GM23248 (cell line): ENCODE results near the gene LACTBL1. TPM values are rescaled to one million over a fixed set of nuclear protein-coding genes. Genes with fewer than 3 reads are reported as not detected.

Source experiments
- DNase-seq: peaks from one replicate; pipeline ENCODE4 v3.0.0-alpha.2; 2015
- H2AFZ ChIP-seq: fragments of 200-600 bp; sonication (generic); 2 replicates; pipeline ENCODE4 v1.6.1; 2016; ENCODE audit warnings: antibody characterized with exemption
- H3F3A ChIP-seq: fragments of 200-600 bp; sonication (generic); 2 replicates; pipeline ENCODE4 v1.6.1; 2016; ENCODE audit warnings: mild to moderate bottlenecking, antibody characterized with exemption, mixed run types; ENCODE audit not compliant: insufficient read depth
- H3K27ac ChIP-seq: fragments of 200-600 bp; sonication (generic); 2 replicates; pipeline ENCODE4 v1.5.1; 2016; ENCODE audit warnings: mild to moderate bottlenecking
- H3K27me3 ChIP-seq: fragments of 200-600 bp; sonication (generic); replicated peaks from 2 replicates; pipeline ENCODE4 v1.6.1; 2016; ENCODE audit warnings: mild to moderate bottlenecking; ENCODE audit not compliant: insufficient read depth
- H3K36me3 ChIP-seq: fragments of 200-600 bp; sonication (generic); 2 replicates; pipeline ENCODE4 v1.6.1; 2016; ENCODE audit warnings: low read depth, mild to moderate bottlenecking
- H3K4me1 ChIP-seq: fragments of 200-600 bp; sonication (generic); 2 replicates; pipeline ENCODE4 v1.6.1; 2016; ENCODE audit warnings: mild to moderate bottlenecking; ENCODE audit not compliant: insufficient read depth
- H3K4me2 ChIP-seq: fragments of 200-600 bp; sonication (generic); one replicate; pipeline ENCODE4 v1.6.1; 2016; ENCODE audit warnings: mild to moderate bottlenecking; ENCODE audit not compliant: unreplicated experiment
- H3K4me3 ChIP-seq: fragments of 200-600 bp; sonication (generic); 2 replicates; pipeline ENCODE4 v1.5.1; 2016; ENCODE audit warnings: mild to moderate bottlenecking
- H3K79me2 ChIP-seq: fragments of 200-600 bp; sonication (generic); 2 replicates; pipeline ENCODE4 v1.6.1; 2016; ENCODE audit warnings: mild to moderate bottlenecking; ENCODE audit not compliant: insufficient read depth
- H3K9ac ChIP-seq: fragments of 200-600 bp; sonication (generic); 2 replicates; pipeline ENCODE4 v1.6.1; 2016; ENCODE audit warnings: mild to moderate bottlenecking
- H3K9me2 ChIP-seq: fragments of 200-600 bp; sonication (generic); 2 replicates; pipeline ENCODE4 v1.6.1; 2016; ENCODE audit warnings: mixed run types, mild to moderate bottlenecking, moderate library complexity; ENCODE audit not compliant: insufficient read depth
- H3K9me3 ChIP-seq: fragments of 200-600 bp; sonication (generic); one replicate; pipeline ENCODE4 v1.6.1; 2017; ENCODE audit warnings: low read depth
- H4K20me1 ChIP-seq: fragments of 200-600 bp; sonication (generic); 2 replicates; pipeline ENCODE4 v1.6.0; 2016; ENCODE audit not compliant: insufficient read depth
- EZH2 ChIP-seq: fragments of 200-600 bp; sonication (generic); IDR thresholded peaks from 2 replicates; pipeline ENCODE4 v1.6.1; 2018; ENCODE audit warnings: antibody characterized with exemption, mild to moderate bottlenecking; ENCODE audit not compliant: insufficient read depth, poor library complexity, severe bottlenecking
- EZH2phosphoT487 ChIP-seq: fragments of 200-600 bp; sonication (generic); IDR thresholded peaks from 2 replicates; pipeline ENCODE4 v1.6.1; 2018; ENCODE audit warnings: antibody characterized with exemption, moderate library complexity, mild to moderate bottlenecking, low read depth; ENCODE audit not compliant: insufficient read depth
- WGBS, 2 experiments: methylation state at CpG; one replicate each; pipeline ENCODE4 v1.1.6; 2015 to 2017; ENCODE audit warnings: low lambda C conversion rate in 2 of 2, low coverage in 1 of 2; ENCODE audit errors: missing lambda C conversion rate in 2 of 2; 5-methylcytosine and 5-hydroxymethylcytosine counted together
- in situ Hi-C: fragments of 300-500 bp; cut with MboI; formaldehyde crosslinking; loops from 2 replicates; pipeline ENCODE4 v1.15.0; 2020
- polyA plus RNA-seq: library from polyadenylated mRNA; unstranded; fragments of >200 nt; fragmentation: Nextera tagmentation; extraction: Ambion mirVana; gene quantifications from 2 replicates; pipeline ENCODE4 v1.2.1, GENCODE V29; 2016
- total RNA-seq: library from RNA; depleted of rRNA; stranded (reverse); fragments of >200 nt; shearing (Covaris generic); gene quantifications from 2 replicates; pipeline ENCODE4 v1.2.3, GENCODE V29; 2014

The LACTBL1 gene
- total and polyA plus RNA-seq, 2 experiments from 2014 or later: not detected

DNA sequence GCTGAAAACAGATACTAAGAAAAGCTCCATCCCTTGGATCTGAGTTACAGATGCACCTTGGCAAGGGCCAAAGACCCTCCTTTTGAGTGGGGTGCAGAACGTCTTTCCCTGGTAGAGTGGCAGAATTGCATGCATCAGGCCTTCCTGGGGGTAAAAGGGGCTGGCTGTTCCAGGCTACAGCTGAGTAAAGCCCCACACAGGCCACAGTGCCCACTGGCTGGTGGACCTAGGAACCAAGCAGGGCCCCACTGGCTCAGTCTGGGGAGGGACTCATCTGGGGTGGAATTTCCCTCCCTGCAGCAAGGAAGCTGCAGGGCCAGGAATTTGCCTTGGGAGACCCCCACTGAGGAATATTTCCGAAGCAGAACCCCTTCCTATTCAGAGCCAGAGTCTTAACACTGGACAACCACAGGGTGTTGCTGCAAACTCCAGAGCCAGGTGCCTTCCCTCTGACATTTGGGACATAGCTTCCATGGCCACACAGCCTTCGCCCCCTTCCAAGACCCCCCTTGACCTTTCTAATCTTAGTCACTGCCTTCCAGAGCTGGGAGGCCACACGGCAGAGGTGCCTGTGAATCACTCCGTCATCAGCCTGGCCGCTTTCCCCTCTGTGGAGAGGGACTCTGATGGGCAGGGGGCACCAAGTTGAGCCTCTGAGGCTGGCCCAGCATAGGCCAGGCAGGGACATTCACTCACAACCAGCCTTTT lies 52.5 kb downstream of the LACTBL1 start:
- Histone ChIP-seq H3K4me1 (peaks cover 3% of the 10 kb centered on the region; the same call in 1 of the 2 replicates), H3K4me2 (no peak overlapping the region), H3K9ac (no peak overlapping the region), H3K9me3 (no peaks in the 10 kb centered on the region), H3K27ac (no peak overlapping the region), H3K4me3 (no peak overlapping the region), H3K27me3 (no peaks in the 10 kb centered on the region), H3K36me3 (no peaks in the 10 kb centered on the region), H4K20me1 (no peaks in the 10 kb centered on the region), H3F3A (no peaks in the 10 kb centered on the region), H2AFZ (no peak overlapping the region), H3K9me2 (no peaks in the 10 kb centered on the region), H3K79me2 (no peaks in the 10 kb centered on the region)
- no peak for DNase-seq
- TF ChIP-seq EZH2phosphoT487: no peak
- TF ChIP-seq EZH2: no peak
- in situ Hi-C loops: no loop called here
- 77 to 82% methylated on average over 6 of the region's 6 CpGs for WGBS, 2 experiments

DNA sequence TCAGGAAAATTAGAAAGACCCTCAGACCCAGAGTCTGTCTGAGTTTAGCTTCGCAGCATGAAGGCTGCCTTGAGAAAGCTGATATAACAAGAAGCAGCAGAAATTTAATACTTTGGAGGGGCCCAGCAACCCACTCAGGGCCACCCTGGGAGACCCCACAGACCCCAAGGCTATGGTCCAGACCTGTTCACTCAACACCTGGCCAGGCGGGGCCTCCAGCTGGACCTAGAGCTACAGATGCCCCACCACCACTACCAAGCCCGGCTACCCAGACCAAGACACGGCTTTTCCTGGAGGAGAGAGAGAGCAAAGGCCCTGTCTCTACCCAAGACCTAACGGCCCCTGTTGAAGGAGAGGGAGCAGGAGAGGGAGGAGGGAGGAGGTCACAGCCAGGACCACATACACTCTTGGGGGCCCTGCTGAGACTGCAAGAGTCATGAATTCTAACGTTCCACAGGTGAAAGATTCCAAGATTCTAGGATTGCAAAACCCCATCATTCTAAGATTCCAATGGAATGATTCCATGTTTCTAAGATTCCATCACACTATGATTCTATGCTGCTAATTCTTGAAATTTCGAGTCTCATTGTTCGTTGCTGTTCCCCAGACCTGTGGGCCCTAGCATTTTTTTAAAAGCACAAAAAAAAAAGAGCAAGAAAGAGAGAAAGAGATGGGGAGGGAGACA lies 53.2 kb downstream of the LACTBL1 start:
- DNase-seq: peak; percentile 24
- Histone ChIP-seq H3K79me2 (no peaks in the 10 kb centered on the region), H3F3A (no peaks in the 10 kb centered on the region), H3K9me3 (no peaks in the 10 kb centered on the region), H3K4me3 (no peak overlapping the region), H3K9me2 (no peaks in the 10 kb centered on the region), H3K27ac (no peak overlapping the region), H2AFZ (no peak overlapping the region), H3K4me2 (no peak overlapping the region), H3K4me1 (peaks cover 3% of the 10 kb centered on the region; the same call in 1 of the 2 replicates), H4K20me1 (no peaks in the 10 kb centered on the region), H3K27me3 (no peaks in the 10 kb centered on the region), H3K36me3 (no peaks in the 10 kb centered on the region), H3K9ac (no peak overlapping the region)
- in situ Hi-C loops: no loop called here
- 65 to 72% methylated on average over 8 of the region's 8 CpGs for WGBS, 2 experiments
- TF ChIP-seq EZH2phosphoT487 (no peak), EZH2 (no peak)

DNA sequence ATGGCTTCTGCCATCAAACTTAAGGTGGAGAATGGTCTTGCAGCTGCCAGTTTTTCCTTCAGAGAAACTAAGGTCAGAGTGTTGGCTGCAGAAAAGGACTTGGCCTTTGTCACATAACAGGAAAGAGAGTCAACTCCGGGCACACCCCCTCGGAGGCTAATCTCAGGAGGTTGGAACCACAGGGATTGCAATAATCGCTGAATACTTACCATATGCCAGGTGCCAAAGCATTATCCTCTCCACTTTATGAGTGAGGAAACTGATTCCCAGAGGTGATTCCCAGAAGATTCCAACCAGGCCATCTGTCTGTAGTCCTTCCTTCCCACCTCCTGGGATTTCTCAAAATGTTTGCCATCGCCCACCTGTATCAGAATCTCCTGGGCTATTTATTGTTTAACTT lies 54.0 kb downstream of the LACTBL1 start:
- H3K9me2 ChIP-seq: no peaks in the 10 kb centered on the region
- no peaks in the 10 kb centered on the region for H3K9me3 ChIP-seq
- WGBS, 2 experiments: 81 to 91% methylated on average over 4 of the region's 4 CpGs
- no peak overlapping the region for H3K27ac ChIP-seq
- no peaks in the 10 kb centered on the region for H4K20me1 ChIP-seq
- no peak for TF ChIP-seq EZH2phosphoT487
- in situ Hi-C loops: no loop called here
- H3K79me2 ChIP-seq: no peaks in the 10 kb centered on the region
- H3K4me2 ChIP-seq: no peak overlapping the region
- peaks cover 3% of the 10 kb centered on the region; the same call in 1 of the 2 replicates for H3K4me1 ChIP-seq
- no peak overlapping the region for H2AFZ ChIP-seq
- no peak overlapping the region for H3K4me3 ChIP-seq
- no peaks in the 10 kb centered on the region for H3K27me3 ChIP-seq
- no peak overlapping the region for H3K9ac ChIP-seq
- no peaks in the 10 kb centered on the region for H3F3A ChIP-seq
- DNase-seq: no peak
- H3K36me3 ChIP-seq: no peaks in the 10 kb centered on the region

DNA sequence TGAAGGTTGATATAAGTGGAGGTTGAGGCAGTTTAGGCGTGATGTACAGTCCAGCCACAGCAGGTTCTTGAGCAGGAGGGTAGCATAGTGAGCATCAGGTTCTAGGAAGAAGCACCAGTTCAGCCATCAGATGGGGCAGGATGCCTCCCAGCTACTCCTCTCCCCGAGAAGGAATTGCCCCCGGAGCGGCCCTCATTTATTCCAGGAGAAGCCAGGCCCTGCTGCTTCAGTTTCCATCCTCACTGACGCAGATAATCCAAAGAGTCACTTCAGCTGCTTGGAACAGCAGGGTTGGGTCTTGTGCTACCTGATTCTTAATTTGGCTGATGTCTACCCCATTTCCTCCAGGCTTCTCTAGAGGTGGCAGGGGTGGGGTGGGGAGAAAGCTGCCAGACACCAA lies 54.7 kb downstream of the LACTBL1 start:
- H3K9me3 ChIP-seq: no peaks in the 10 kb centered on the region
- in situ Hi-C loops: no loop called here
- H3F3A ChIP-seq: no peaks in the 10 kb centered on the region

More for the DNA sequence above, 54.7 kb downstream of the LACTBL1 start:
- 67 to 75% methylated on average over 5 of the region's 5 CpGs for WGBS, 2 experiments
- H3K9me2 ChIP-seq: no peaks in the 10 kb centered on the region
- H3K4me1 ChIP-seq: peaks cover 3% of the 10 kb centered on the region; the same call in 1 of the 2 replicates
- no peak for TF ChIP-seq EZH2
- no peak for TF ChIP-seq EZH2phosphoT487
- no peaks in the 10 kb centered on the region for H4K20me1 ChIP-seq
- H3K4me2 ChIP-seq: no peak overlapping the region
- no peak overlapping the region for H2AFZ ChIP-seq
- no peak overlapping the region for H3K27ac ChIP-seq
- H3K36me3 ChIP-seq: no peaks in the 10 kb centered on the region
- no peak overlapping the region for H3K4me3 ChIP-seq
- H3K79me2 ChIP-seq: no peaks in the 10 kb centered on the region
- H3K9ac ChIP-seq: no peak overlapping the region
- no peaks in the 10 kb centered on the region for H3K27me3 ChIP-seq
- DNase-seq: no peak
